Ishikawa (cell line): ENCODE measurements around the gene BCL2L15.

Source experiments
- CEBPB ChIP-seq: IDR thresholded peaks from 2 replicates; pipeline ENCODE4 v1.6.1; 2012
- CREB1 ChIP-seq: IDR thresholded peaks from 2 replicates; pipeline ENCODE4 v1.6.1; 2012; ENCODE audit warnings: low read depth
- EGR1 ChIP-seq: IDR thresholded peaks from 2 replicates; pipeline ENCODE4 v1.6.1; 2012
- EP300 ChIP-seq: IDR thresholded peaks from 2 replicates; pipeline ENCODE4 v1.6.1; 2012; ENCODE audit warnings: borderline replicate concordance
- FOXM1 ChIP-seq: IDR thresholded peaks from 2 replicates; pipeline ENCODE4 v1.6.1; 2012; ENCODE audit warnings: low read depth, borderline replicate concordance
- MAX ChIP-seq: IDR thresholded peaks from 2 replicates; pipeline ENCODE4 v1.6.1; 2012
- NFIC ChIP-seq: IDR thresholded peaks from 2 replicates; pipeline ENCODE4 v1.6.1; 2012
- RAD21 ChIP-seq: IDR thresholded peaks from 2 replicates; pipeline ENCODE4 v1.6.1; 2012; ENCODE audit warnings: low read depth
- REST ChIP-seq: IDR thresholded peaks from 2 replicates; pipeline ENCODE4 v1.6.1; 2012; ENCODE audit warnings: low read depth, mild to moderate bottlenecking
- TAF1 ChIP-seq: IDR thresholded peaks from 2 replicates; pipeline ENCODE4 v1.6.1; 2012; ENCODE audit warnings: low read depth, mild to moderate bottlenecking
- TCF12 ChIP-seq: IDR thresholded peaks from 2 replicates; pipeline ENCODE4 v1.6.1; 2012; ENCODE audit warnings: low read depth
- TEAD4 ChIP-seq: IDR thresholded peaks from 2 replicates; pipeline ENCODE4 v1.6.1; 2012
- USF1 ChIP-seq: IDR thresholded peaks from 2 replicates; pipeline ENCODE4 v1.6.1; 2012
- YY1 ChIP-seq: IDR thresholded peaks from 2 replicates; pipeline ENCODE4 v1.6.1; 2012; ENCODE audit warnings: low read depth
- ZBTB7A ChIP-seq: IDR thresholded peaks from 2 replicates; pipeline ENCODE4 v1.6.1; 2012; ENCODE audit warnings: low read depth

Gene BCL2L15

GRCh38 chr1:113835686-113836290 is 51.6 kb downstream of the BCL2L15 start:
- TF ChIP-seq CEBPB (no peak), EP300 (no peak), RAD21 (peak; percentile 77)

GRCh38 chr1:113834716-113835115 is 52.7 kb downstream of the BCL2L15 start:
- TF ChIP-seq YY1: no peak
- no peak for TF ChIP-seq TCF12
- no peak for TF ChIP-seq CREB1
- TF ChIP-seq USF1: no peak
- no peak for TF ChIP-seq NFIC
- TF ChIP-seq EGR1: no peak
- TF ChIP-seq CEBPB: no peak
- no peak for TF ChIP-seq MAX
- no peak for TF ChIP-seq FOXM1
- TF ChIP-seq ZBTB7A: no peak
- TF ChIP-seq TAF1: no peak
- TF ChIP-seq EP300: no peak
- no peak for TF ChIP-seq REST
- TF ChIP-seq TEAD4: no peak
